ENCODE results near the gene SLC4A4. TPM values are rescaled to one million over a fixed set of nuclear protein-coding genes. Genes with fewer than 3 reads are reported as not detected.

SLC4A4 gene
- total RNA-seq (2021): 1.1 to 1.5 TPM (median 1.2 TPM) in 3 replicates
- Bru-seq, nascent RNA: percentile 30 among the genes with signal in this experiment
- long read RNA-seq, experiment 1, partial matches to known transcripts: 4 of 9 reads
- long read RNA-seq, experiment 1, other reads (novel, unspliced or antisense): 4 of 9 reads
- long read RNA-seq, experiment 2, partial matches to known transcripts: 0 of 1 reads
- long read RNA-seq, experiment 2, other reads (novel, unspliced or antisense): 1 of 1 reads
- long read RNA-seq, experiment 3, partial matches to known transcripts: 1 of 2 reads
- long read RNA-seq, experiment 3, other reads (novel, unspliced or antisense): 1 of 2 reads

GRCh38 chr4:71338846-71339593, at the start of gene SLC4A4:
Gene SLC4A4 (plus strand): TSS chr4:71339020.
- Mint-ChIP-seq H3K27me3 (ENCODE audit: low read depth) (no peaks in the 10 kb centered on the region), H3K4me3 (no peak within 1 kb of the TSS), H3K4me1 (no peaks in the 10 kb centered on the region), H3K27ac (no peak within 1 kb of the TSS), H3K36me3 (no peaks in the 10 kb centered on the region), H3K9me3 (no peaks in the 10 kb centered on the region)
- ChIA-PET CTCF (interaction anchor here (1.2 kb wide), 1 partner anchor 110 kb away, joined by 3 read pairs; no protein-coding TSS in a partner anchor), POLR2A (no interaction called here)
- no peak for ATAC-seq
- DNase-seq (ENCODE audit: low spot score): no peak
- TF ChIP-seq ATF1 (CRISPR knock-in tag; IDR thresholded peaks at IDR 0.05): no peak
- TF ChIP-seq TEAD4 (CRISPR knock-in tag; IDR thresholded peaks at IDR 0.05): no peak
- TF ChIP-seq ELF4 (CRISPR knock-in tag; IDR thresholded peaks at IDR 0.05; ENCODE audit: low read depth): no peak
- TF ChIP-seq NFATC4 (CRISPR knock-in tag; IDR thresholded peaks at IDR 0.05): no peak
- TF ChIP-seq IRF1 (CRISPR knock-in tag; IDR thresholded peaks at IDR 0.05): no peak
- TF ChIP-seq ZNF263 (CRISPR knock-in tag; IDR thresholded peaks at IDR 0.05; ENCODE audit: low read depth): no peak
- no peak for TF ChIP-seq E2F5 (CRISPR knock-in tag; IDR thresholded peaks at IDR 0.05)
- no peak for TF ChIP-seq FOXP4 (CRISPR knock-in tag; IDR thresholded peaks at IDR 0.05)
- TF ChIP-seq RELA (CRISPR knock-in tag; IDR thresholded peaks at IDR 0.05; ENCODE audit: borderline replicate concordance): no peak
- TF ChIP-seq CBFB (CRISPR knock-in tag; IDR thresholded peaks at IDR 0.05; ENCODE audit: low read depth): no peak
- no peak for TF ChIP-seq ZNF219 (CRISPR knock-in tag; IDR thresholded peaks at IDR 0.05; ENCODE audit: borderline replicate concordance)
- TF ChIP-seq TCF7 (CRISPR knock-in tag; IDR thresholded peaks at IDR 0.05; ENCODE audit: low read depth): no peak
- no peak for TF ChIP-seq ZMAT4 (CRISPR knock-in tag; IDR thresholded peaks at IDR 0.05)

GRCh38 chr4:71290074-71290473, 48.7 kb upstream of the SLC4A4 start:
- no peaks in the 10 kb centered on the region for H3K36me3 Mint-ChIP-seq
- ChIA-PET POLR2A (no interaction called here), CTCF (no interaction called here)
- TF ChIP-seq STAT6 (CRISPR knock-in tag; conservative IDR thresholded peaks at IDR 0.05; ENCODE audit: low read depth) (no peak), SMAD4 (CRISPR knock-in tag; IDR thresholded peaks at IDR 0.05) (no peak), FOXP4 (CRISPR knock-in tag; IDR thresholded peaks at IDR 0.05) (no peak), ETV6 (CRISPR knock-in tag; IDR thresholded peaks at IDR 0.05) (no peak), JUN (CRISPR knock-in tag; IDR thresholded peaks at IDR 0.05) (no peak), CREM (CRISPR knock-in tag; IDR thresholded peaks at IDR 0.05) (no peak), MLX (CRISPR knock-in tag; IDR thresholded peaks at IDR 0.05) (no peak), FOXK1 (CRISPR knock-in tag; IDR thresholded peaks at IDR 0.05) (no peak)
- ATAC-seq (no peak), DNase-seq (ENCODE audit: low spot score) (no peak)
- no peaks in the 10 kb centered on the region for H3K9me3 Mint-ChIP-seq
- no peaks in the 10 kb centered on the region for H3K27me3 Mint-ChIP-seq (ENCODE audit: low read depth)
- H3K4me3 Mint-ChIP-seq: no peak overlapping the region
- no peak overlapping the region for H3K27ac Mint-ChIP-seq
- no peaks in the 10 kb centered on the region for H3K4me1 Mint-ChIP-seq
